Measurements from ENCODE around the gene MUC7. TPM values are rescaled to one million over a fixed set of nuclear protein-coding genes. Genes with fewer than 3 reads are reported as not detected.

Gene MUC7
- total and polyA plus RNA-seq, 2 of the 13 experiments (the other 11 are each of a cell fraction or from before 2014, with no cell fraction given), result 0.03 TPM; not detected in 1

DNA sequence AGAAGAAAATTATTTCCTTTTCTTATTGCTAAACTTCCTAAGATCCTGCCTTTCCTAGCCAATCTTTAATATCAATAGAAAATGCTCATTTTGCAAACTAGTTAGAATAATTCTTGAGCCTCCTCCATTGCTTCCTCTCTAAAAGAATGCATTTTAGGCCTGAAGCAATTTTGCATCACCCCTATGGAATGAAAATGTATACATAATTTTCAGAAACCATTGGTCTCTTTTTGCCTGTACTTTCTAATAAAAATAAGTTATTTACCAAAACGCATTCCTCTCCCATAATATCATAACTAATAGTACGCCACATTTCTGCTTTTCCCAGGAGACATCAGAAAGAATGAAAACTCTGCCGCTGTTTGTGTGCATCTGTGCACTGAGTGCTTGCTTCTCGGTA is 1.7 kb downstream of the MUC7 start:
- Histone ChIP-seq H4K20me1 (ENCODE audit: insufficient read depth, low read length) (no peaks in the 10 kb centered on the region), H3K9me3 (ENCODE audit: low read length) (no peaks in the 10 kb centered on the region), H3K36me3 (replicated peaks in 1 of 2; ENCODE audit: control insufficient read depth in 1 of 2, insufficient read depth in 2 of 2, low read length in 2 of 2) (no peaks in the 10 kb centered on the region), H3K4me1 (ENCODE audit: insufficient read depth, low read length) (no peaks in the 10 kb centered on the region), H3K9ac (ENCODE audit: insufficient read depth, low read depth, low read length) (no peak overlapping the region), H3K27me3 (ENCODE audit: control insufficient read depth in 1 of 2, insufficient read depth in 2 of 2, low read length in 2 of 2) (0 out of 5 replicates have a peak, but pooled peaks cover 0 to 3% of the 10 kb centered on the region in 2 experiments), H2AFZ (ENCODE audit: low read length) (no peak overlapping the region), H3K4me2 (ENCODE audit: low read depth, low read length) (no peak overlapping the region), H3K4me3 (replicated peaks in 1 of 3; ENCODE audit: insufficient read depth in 1 of 3, low read depth in 2 of 3, low read length in 3 of 3) (no peak overlapping the region), H3K27ac (ENCODE audit: extremely low read length, insufficient read depth, low read length) (no peak overlapping the region), H3K79me2 (ENCODE audit: insufficient read depth, low read length) (no peaks in the 10 kb centered on the region)
- WGBS (ENCODE audit: low lambda C conversion rate), result 56% methylated on average over 4 of the region's 4 CpGs
- in situ Hi-C loops (cut with HindIII; ENCODE audit: extremely low pct_ligation_motif_present, low pct_unique_long_range_greater_than_20kb), result no loop called here
- no peak for FAIRE-seq
- CTCF ChIA-PET (ENCODE audit: low intra/inter-chr PET ratio, low total read pairs), result no interaction called here
- ATAC-seq, result no peak
- no TSS peak for BruUV-seq (replicated peaks)
- POLR2A ChIA-PET, result no interaction called here
- DNase-seq (ENCODE audit: low spot score), result no peak
- no peak for TF ChIP-seq ZBTB33 (CRISPR knock-in tag; IDR thresholded peaks at IDR 0.05)
- intact Hi-C loops (cut with micrococcal nuclease; ENCODE audit: unreplicated experiment), result no loop called here

DNA sequence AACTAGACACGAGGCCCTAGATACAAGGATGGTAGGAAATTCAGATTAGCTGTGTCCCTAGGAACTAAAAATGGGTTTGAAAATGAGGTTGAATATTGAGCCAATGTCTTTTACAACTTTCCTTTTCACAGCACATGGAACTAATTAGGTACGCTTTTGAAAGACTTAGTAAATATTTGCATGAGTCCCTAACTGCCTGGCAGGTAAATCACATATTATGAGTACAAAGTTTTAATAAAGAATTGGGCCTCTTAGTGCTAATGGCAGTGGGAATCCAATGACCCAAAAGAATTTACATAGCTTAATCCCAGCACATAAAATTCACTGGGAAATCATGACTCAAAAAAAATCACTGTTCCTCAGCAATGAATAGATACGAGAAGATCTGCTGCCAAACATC is 16.8 kb downstream of the MUC7 start:
- H3K4me2 ChIP-seq (ENCODE audit: low read depth, low read length), result no peak overlapping the region
- no peaks in the 10 kb centered on the region for H3K79me2 ChIP-seq (ENCODE audit: insufficient read depth, low read length)
- WGBS (ENCODE audit: low lambda C conversion rate), result 10% methylated on average over 3 of the region's 3 CpGs
- no peaks in the 10 kb centered on the region for H3K9me3 ChIP-seq (ENCODE audit: low read length)
- ATAC-seq (no peak), FAIRE-seq (no peak), DNase-seq (ENCODE audit: low spot score) (no peak)
- H2AFZ ChIP-seq (ENCODE audit: low read length), result no peak overlapping the region
- CTCF ChIA-PET (ENCODE audit: low intra/inter-chr PET ratio, low total read pairs), result no interaction called here
- H3K36me3 ChIP-seq (replicated peaks in 1 of 2; ENCODE audit: control insufficient read depth in 1 of 2, insufficient read depth in 2 of 2, low read length in 2 of 2), result no peaks in the 10 kb centered on the region
- H3K4me3 ChIP-seq (replicated peaks in 1 of 3; ENCODE audit: insufficient read depth in 1 of 3, low read depth in 2 of 3, low read length in 3 of 3), result no peak overlapping the region
- POLR2A ChIA-PET, result no interaction called here
- intact Hi-C loops (cut with micrococcal nuclease; ENCODE audit: unreplicated experiment), result no loop called here
- H3K27ac ChIP-seq (ENCODE audit: extremely low read length, insufficient read depth, low read length), result no peak overlapping the region
- BruUV-seq (replicated peaks), result no TSS peak
- H3K4me1 ChIP-seq (ENCODE audit: insufficient read depth, low read length), result no peaks in the 10 kb centered on the region
- in situ Hi-C loops (cut with HindIII; ENCODE audit: extremely low pct_ligation_motif_present, low pct_unique_long_range_greater_than_20kb), result no loop called here
- H4K20me1 ChIP-seq (ENCODE audit: insufficient read depth, low read length), result no peaks in the 10 kb centered on the region
- H3K9ac ChIP-seq (ENCODE audit: insufficient read depth, low read depth, low read length), result no peak overlapping the region
- TF ChIP-seq IRF9 (CRISPR knock-in tag; IDR thresholded peaks at IDR 0.05; ENCODE audit: borderline replicate concordance) (no peak), GPN1 (CRISPR knock-in tag; IDR thresholded peaks at IDR 0.05; ENCODE audit: borderline replicate concordance) (no peak), ATAD3A (CRISPR knock-in tag; IDR thresholded peaks at IDR 0.05) (no peak)
- no peaks in the 10 kb centered on the region; a peak in 3 of 5 replicates for H3K27me3 ChIP-seq (ENCODE audit: control insufficient read depth in 1 of 2, insufficient read depth in 2 of 2, low read length in 2 of 2)

All from HepG2 (cell line).